Raji (cell line): ENCODE measurements around the gene ZFR2.

ENCODE experiments used
- POLR2A ChIP-seq: IDR thresholded peaks from 2 replicates; pipeline ENCODE4 v1.6.1; 2011; ENCODE audit warnings: low read depth, low read length, control low read depth; ENCODE audit not compliant: insufficient read depth

The ZFR2 gene

DNA sequence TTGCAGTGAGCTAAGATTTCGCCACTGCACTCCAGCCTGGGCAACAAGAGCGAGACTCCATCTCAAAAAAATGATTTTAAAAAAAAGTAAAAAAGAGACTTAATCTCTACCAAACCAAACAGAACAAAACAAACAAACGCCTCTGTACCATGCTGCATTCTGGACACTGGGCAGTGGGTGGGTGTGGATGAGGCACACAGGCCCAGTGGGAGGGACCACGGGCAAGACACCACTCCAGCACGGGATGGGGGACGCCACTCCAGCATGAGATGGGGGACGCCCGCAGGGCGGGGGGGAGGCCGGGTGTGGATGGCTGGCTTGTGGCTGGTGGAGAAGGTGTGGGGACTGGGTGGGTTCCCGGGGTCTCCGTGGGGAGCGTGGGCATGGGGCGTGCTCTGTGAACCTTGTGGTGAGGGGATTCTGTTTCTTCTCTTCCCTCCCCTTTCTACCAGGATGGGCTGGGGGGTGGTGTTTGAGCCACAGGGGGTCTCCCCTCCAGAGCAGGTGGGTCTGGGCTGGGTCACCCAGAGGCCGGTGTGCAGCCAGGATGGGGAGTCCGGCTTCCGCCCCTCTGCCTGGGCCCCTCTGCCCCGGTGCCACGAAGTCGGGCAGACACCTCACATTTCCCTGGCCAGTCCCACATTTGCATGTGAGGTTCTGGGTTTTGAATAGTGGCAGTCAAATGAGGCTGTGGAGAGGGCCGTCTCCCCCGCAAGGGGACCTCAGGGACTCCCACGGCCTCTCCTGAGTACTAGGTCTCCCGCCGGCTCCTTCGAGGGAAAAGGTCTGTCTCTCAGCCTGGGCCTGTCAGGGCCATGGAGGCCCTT, 58.7 kb downstream of the ZFR2 start:
- no peak for TF ChIP-seq POLR2A

DNA sequence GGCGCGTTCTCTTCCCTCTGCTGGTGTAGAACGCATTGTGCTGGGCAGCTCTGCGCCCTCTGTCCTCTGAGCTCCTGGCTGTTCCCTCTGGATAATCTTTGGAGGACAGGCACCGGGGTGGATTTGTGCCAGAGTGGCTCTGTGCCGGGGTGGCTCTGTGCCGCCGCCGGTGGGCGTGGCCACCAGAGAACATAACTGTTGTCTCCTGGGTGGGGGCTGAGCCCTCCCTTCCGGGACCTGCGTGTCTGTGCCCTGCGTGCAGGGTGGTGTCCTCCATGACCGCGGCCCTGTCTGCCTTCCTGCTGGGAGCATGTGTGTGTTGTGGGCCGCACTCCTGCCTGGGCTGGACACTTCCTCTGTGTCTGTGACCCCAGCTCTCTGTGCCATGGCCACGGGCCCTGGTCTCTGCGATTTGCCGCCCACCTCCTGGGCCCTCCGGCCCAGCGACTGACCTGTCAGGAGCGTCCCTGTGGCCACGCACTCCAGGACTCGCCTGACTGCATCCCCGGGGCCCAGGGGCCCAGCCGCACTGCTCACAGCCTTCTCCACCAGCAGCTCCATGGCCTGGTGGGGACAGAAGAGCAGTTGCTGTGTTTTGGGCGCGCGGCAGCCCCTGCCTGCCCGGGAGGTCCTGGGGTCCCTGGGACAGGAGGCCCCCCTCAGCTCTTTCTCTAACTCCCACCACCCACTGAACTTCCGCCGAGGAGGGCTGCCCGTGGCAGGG, 60.3 kb downstream of the ZFR2 start:
- no peak for TF ChIP-seq POLR2A

DNA sequence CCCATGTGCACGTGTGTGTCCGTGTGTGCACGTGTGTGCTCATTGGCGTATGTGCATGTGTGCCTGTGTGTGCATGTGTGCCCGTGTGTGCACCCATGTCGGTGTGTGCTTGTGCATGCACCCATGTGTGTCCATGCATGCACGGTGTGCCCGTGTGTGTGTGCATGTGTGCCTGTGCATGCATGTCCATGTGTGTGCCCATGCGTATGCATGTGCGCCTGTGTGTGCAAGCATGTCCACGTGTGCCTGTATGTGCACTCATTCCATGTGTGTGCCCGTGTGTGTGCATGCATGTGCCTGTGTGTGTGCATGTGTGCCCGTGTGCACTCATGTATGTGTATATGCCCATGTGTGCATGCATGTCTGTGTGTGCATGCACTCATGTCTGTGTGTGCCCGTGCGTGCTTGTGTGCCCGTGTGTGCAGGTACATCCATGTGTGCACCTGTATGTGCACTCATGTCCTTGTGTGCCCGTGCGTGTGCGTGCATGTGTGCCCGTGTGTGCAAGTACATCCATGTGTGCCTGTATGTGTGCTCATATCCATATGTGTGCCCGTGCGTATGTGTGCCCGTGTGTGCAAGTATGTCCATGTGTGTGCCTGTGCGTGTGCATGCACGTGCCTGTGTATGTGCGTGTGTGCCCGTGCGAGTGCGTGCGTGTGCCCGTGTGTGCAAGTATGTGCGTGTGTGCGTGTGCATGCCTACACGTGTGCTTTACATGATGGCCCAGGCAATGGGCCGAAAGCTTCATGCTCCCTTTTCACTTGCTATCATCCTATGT, 61.1 kb downstream of the ZFR2 start:
- no peak for TF ChIP-seq POLR2A

DNA sequence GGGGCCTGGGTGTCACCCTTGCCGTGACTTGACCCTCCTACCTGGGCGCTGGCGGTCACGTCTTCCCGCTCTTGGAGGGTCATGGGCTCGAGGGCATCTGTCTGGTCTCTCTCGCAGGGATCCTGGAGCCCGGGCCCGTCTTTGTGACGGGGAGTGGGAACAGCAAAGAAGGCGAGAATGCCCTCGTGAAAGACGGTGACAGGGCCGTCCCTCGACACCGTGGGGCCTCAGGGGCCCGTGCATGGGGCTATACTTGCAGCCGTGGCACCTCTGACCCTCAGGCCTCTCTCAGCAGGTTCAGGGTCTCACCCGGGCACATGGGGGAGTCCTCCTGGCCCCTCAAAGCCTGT, 61.7 kb downstream of the ZFR2 start:
- no peak for TF ChIP-seq POLR2A

DNA sequence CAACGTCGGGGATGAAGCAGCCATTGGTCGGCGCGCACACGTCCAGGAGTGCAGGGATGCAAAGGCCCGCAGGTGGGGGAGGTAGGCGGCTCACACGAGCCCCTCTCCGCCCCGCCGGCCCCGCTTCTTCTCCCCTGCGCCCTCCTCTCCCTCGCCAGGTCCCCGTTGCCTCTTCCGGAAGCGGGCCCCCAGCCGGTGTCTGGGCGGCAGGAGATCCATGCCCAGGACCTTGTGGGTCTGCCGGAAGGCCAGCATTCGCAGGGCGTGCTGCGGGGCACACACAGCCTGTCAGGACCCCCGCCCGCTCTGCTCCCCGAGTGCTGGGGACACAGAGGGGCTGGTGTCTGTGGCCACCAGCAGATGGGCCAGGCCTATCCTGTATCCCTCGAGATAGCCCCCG, 63.0 kb downstream of the ZFR2 start:
- TF ChIP-seq POLR2A, result no peak

DNA sequence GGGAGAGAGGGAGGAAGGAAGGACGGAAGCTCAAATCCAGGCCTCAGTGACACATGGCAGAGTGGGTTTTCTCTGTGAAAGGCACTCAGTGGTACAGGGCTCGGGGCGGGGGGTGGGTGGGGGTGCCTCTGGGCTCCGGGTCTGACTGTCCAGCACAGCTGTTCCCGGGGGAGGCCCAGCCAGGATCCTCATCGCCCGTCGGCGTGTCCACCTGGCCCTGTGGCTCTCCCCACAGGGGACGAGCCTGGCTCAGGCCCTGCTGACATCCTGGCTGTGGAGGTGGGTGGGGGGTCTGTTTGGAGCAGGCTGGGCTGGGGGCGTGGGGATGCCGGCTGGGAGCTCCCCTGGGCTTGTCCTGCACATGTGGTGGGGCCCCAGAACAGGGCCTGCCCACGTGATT, 64.4 kb downstream of the ZFR2 start:
- no peak for TF ChIP-seq POLR2A

DNA sequence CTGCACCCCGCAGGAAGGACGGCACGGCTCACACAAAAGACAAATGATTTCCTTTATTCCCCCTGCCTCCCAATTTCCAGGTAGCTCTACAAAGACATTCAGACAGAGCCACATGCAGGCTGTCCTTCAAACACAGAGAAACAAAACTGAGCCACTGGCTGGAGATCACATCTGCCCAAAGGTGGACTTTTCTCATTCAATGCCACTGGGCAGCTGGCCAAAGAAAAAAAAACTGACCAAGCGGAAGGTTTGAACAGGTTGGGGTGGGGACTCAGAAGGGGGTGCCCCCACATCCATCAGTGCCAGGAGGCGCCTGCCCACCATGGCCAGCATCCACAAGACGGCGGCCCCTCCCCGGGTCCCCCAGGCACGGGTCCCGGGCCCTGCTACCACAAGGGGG, 64.9 kb downstream of the ZFR2 start:
- no peak for TF ChIP-seq POLR2A

DNA sequence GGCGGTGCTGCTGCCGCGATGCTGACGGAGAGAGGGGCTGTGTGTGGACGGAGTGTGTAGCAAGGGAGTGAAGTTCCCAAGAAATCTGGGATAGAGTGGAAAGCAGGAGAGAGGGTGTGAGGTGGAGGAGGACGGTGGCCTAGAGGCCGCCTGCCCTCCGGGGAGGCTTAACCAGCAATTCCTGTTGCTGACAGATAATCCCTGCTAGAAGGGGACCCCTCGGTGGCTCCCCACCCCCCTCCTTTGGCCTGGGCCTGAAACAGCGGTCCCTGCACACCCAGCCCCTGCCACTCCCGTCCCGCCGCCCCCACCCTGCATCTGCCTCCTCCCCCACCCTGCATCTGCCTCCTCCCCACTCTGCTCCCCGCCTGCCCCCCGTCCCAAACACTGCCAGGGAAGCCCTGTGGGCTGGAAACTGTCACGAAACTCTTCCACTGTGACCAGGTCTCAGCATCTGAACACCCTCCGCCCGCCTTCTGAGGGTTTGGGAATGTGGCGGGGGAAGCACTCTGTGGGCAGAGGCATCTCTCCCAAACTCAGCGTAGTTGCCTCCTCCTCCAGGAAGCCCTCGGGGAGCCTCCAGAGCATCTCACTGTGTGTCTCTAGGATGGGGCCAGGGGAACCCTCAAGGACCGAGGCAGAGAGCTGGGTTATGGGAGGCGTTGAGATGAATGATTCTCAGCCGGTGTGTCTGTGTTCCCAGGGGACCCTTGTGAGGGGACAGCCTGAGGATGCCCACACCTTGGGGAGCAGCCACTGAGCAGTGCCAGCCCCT, 65.5 kb downstream of the ZFR2 start:
- no peak for TF ChIP-seq POLR2A

DNA sequence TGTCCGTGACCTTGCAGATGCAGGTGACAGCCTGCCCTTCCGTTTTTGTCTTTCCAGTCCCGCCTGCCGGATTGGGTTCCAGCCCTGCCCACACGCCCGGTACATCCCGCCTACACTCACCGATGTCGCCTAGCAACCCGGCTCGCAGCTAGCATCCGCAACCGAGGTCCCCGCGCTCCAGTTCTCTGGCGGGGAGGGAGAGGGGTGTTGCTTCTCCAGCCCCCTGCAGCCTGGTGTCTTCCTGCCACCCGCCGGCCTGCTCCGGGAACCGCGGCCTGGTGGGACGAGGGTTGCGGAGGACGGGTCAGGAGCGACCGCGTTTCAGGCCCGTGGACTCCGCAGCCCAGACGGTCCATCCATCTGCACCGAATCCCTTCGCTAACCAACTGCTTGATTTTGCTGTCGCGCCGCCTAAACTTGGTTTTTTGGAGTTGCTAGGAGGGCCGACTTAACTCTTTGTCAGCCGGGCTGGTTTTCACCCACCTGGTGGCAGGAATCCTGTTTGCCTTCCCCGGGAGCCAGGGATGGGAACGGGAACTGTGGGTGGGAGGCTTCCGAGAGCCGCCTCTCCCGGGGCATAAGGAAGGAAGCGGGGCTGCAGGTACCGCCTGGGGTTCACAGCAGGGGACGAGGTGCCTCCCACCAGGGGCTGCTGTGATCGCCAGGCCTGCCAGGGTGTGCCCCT, 67.3 kb downstream of the ZFR2 start:
- no peak for TF ChIP-seq POLR2A

DNA sequence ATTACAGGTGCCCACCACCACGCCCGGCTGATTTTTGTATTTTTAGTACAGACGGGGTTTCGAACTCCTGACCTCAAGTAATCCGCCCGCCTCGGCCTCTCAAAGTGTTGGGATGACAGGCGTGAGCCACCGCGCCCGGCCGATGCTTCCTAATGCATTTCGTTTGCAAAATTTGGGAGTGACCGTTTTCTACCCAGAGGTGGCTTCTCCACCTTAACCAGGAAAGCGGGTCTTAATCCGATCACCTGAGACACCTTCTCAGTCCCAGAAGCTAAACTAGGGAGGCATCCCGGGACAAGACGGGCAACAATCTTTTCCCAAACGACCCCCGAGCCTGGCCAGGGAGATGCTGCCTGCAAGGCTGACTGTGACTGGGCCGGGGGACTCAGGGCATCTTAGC, 67.8 kb downstream of the ZFR2 start:
- no peak for TF ChIP-seq POLR2A

DNA sequence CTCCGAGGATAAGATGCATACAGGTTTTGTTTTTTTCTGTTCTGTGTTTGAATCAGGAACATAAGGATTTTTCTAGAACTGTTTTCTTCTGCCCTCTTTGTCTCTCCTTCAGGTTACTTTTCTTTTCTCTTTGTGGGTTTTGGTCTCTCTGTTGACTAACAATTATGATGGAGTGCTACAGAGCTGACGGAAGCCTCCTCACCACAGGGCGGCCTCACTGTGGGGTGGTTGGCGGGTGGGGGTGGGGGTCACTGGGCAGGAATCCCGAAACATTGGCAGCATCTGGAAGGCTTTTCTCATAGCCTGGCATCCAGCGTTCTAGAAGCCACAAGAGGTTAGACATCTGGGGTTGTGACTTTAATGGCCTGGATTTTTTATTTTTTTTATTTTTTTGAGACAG, 70.7 kb downstream of the ZFR2 start:
- TF ChIP-seq POLR2A, result no peak

DNA sequence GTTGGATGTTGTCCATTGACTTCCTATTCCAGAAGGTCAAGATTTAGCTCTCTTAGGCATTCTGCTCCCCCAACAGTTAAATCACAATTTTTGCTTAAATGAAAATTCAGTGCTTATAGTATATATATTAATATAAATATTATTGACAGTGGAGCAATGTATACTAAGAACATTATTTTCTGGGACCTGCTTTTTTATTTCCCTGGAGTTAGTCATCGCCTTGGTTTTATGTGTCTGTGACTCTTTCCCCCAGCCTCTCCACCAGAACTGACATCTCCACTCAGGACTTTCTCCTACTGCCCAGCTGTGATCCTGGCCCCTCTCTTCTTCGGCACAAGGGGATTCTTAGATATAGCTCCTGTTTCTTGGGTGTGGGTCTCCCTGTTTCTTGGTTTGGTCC, 72.5 kb downstream of the ZFR2 start:
- TF ChIP-seq POLR2A, result no peak

DNA sequence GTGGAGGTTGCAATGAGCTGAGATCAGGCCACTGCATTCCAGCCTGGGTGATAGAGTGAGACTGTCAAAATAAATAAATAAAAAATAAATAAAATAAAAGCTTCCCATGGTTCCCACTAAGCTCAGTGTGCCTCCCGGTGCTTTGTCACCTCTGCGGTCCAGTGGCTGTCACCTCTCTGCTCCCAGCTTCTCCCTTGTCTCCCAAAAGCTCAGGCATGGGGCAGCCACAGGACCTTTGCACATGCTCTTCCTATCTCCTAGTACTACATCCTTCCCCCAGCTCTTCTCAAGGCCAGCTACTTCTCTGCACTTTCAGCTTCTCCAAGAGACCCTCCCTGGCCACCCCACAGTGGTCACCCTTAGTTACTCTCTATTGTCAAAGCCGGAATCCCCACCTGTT, 75.0 kb downstream of the ZFR2 start:
- no peak for TF ChIP-seq POLR2A

DNA sequence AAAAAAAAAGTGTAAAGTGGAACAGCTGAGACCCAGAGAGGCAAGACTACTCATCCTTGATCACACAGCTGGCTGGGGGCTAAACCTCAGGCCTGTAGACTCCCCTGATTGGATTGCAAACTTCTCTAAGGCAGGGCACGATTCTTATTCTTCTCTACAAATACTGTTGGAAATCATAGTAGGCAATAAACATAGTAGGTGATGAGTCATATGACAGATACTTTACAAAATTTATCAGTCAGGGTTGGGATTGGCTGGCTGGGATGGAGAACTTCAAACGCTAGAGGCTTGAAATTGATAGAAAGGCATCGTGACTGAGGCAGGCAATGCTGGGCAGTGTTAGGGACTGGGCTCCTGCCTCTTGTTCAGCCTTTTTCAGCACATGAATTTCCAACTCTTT, 76.7 kb downstream of the ZFR2 start:
- TF ChIP-seq POLR2A, result no peak

DNA sequence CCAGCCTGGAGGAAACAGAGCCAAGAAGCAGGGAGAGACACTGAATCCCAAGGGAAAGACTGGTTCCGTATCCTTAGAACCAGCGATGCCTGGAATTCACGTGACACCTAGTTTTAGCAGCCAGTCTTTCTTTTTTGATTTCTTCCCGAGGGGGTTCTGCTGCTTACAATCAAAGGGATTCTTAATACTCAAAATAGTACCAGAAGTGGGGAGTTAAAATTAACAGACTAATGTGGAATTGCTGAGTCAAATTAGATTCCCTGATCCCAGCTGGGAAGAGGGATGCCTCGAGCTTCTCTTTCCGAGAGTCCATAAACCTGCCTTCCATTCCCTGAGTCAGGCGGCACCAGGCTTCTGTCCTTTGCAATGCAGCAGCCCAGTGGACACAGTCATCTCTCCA, 77.9 kb downstream of the ZFR2 start:
- TF ChIP-seq POLR2A, result no peak
